HFFc6 (cell line): ENCODE measurements around the gene PAFAH2. TPM values are rescaled to one million over a fixed set of nuclear protein-coding genes. Genes with fewer than 3 reads are reported as not detected.

Experiments used
- DNase-seq: peaks from one replicate; pipeline ENCODE4 v3.0.0-alpha.2; 2018
- H3K27ac Mint-ChIP-seq: 2 replicates; pipeline ENCODE4 v1.8.0; 2020; ENCODE audit warnings: mild to moderate bottlenecking, mixed read lengths
- H3K27me3 Mint-ChIP-seq: 2 replicates; pipeline ENCODE4 v1.8.0; 2021; ENCODE audit warnings: mild to moderate bottlenecking, moderate library complexity, mixed read lengths; ENCODE audit not compliant: insufficient read depth
- H3K36me3 Mint-ChIP-seq: 2 replicates; pipeline ENCODE4 v1.8.0; 2021; ENCODE audit warnings: low read depth, mixed read lengths
- H3K4me1 Mint-ChIP-seq: 2 replicates; pipeline ENCODE4 v1.8.0; 2020; ENCODE audit warnings: low read depth, mixed read lengths
- H3K4me3 Mint-ChIP-seq: 2 replicates; pipeline ENCODE4 v1.8.0; 2020; ENCODE audit warnings: mild to moderate bottlenecking, moderate library complexity, mixed read lengths
- H3K9me3 Mint-ChIP-seq: 2 replicates; pipeline ENCODE4 v1.8.0; 2020; ENCODE audit warnings: mild to moderate bottlenecking, mixed read lengths
- CTCF ChIP-seq: fragments of 200-600 bp; sonication (generic); IDR thresholded peaks from 2 replicates; pipeline ENCODE4 v1.5.0; 2021; ENCODE audit warnings: antibody characterized with exemption, mild to moderate bottlenecking
- total RNA-seq, 6 experiments: library from RNA; stranded (reverse); fragmentation: NEBNext Ultra II Directional; extraction: Animal tissue kit (Norgen Biotek cat#: 25700); gene quantifications; 2 replicates in 1 of 6; 3 replicates in 5 of 6; pipeline ENCODE4 v1.2.3, GENCODE V29; 2021

The PAFAH2 gene
- total RNA-seq, 6 experiments from 2014 or later: 9.4 to 14.0 (median 10.0) TPM

- DNase-seq: no peak
- no peak for TF ChIP-seq CTCF
- Mint-ChIP-seq H3K9me3 (no peaks in the 10 kb centered on the region), H3K27ac (no peak overlapping the region), H3K4me1 (peaks cover 19% of the 10 kb centered on the region), H3K4me3 (no peak overlapping the region), H3K36me3 (no peaks in the 10 kb centered on the region), H3K27me3 (no peaks in the 10 kb centered on the region; the same call in 1 of the 2 replicates)
Measured at GRCh38 chr1:25999041-25999800, 1.4 kb upstream of the PAFAH2 start.

- Mint-ChIP-seq H3K27ac (peak overlapping the region; percentile 94), H3K4me3 (peak overlapping the region; percentile 96), H3K36me3 (0 out of 2 replicates have a peak, but pooled peaks cover 7% of the 10 kb centered on the region), H3K4me1 (peaks cover 37% of the 10 kb centered on the region), H3K27me3 (no peaks in the 10 kb centered on the region), H3K9me3 (no peaks in the 10 kb centered on the region)
- peak; percentile 61 for DNase-seq
- no peak for TF ChIP-seq CTCF
Measured at GRCh38 chr1:25996966-25997827, 666 bp downstream of the PAFAH2 start.

GRCh38 chr1:25994402-25995150 is 3.3 kb downstream of the PAFAH2 start:
- 0 out of 2 replicates have a peak, but pooled peaks cover 7% of the 10 kb centered on the region for H3K36me3 Mint-ChIP-seq
- no peak for DNase-seq
- peaks cover 42% of the 10 kb centered on the region for H3K4me1 Mint-ChIP-seq
- H3K4me3 Mint-ChIP-seq: no peak overlapping the region
- no peaks in the 10 kb centered on the region for H3K27me3 Mint-ChIP-seq
- no peak overlapping the region for H3K27ac Mint-ChIP-seq
- no peak for TF ChIP-seq CTCF
- no peaks in the 10 kb centered on the region for H3K9me3 Mint-ChIP-seq

GRCh38 chr1:25993197-25993951 is 4.5 kb downstream of the PAFAH2 start:
- Mint-ChIP-seq H3K27ac (peak overlapping the region; percentile 33; the same call in 1 of the 2 replicates), H3K36me3 (0 out of 2 replicates have a peak, but pooled peaks cover 7% of the 10 kb centered on the region), H3K4me1 (peaks cover 37% of the 10 kb centered on the region), H3K9me3 (no peaks in the 10 kb centered on the region), H3K27me3 (no peaks in the 10 kb centered on the region), H3K4me3 (no peak overlapping the region)
- TF ChIP-seq CTCF: no peak
- DNase-seq: no peak
